K562 (cell line): Measurements from ENCODE around the gene SEPHS2. TPM values are rescaled to one million over a fixed set of nuclear protein-coding genes. Genes with fewer than 3 reads are reported as not detected.
A peak's percentile ranks its signal among the peaks of the same experiment; 100 is the strongest.

Source experiments
- CAMTA2 ChIP-seq: fragments of 250-450 bp; sonication (Bioruptor Pico); conservative IDR thresholded peaks from 2 replicates; pipeline ENCODE4 v1.5.1; 2022
- HIVEP1 ChIP-seq: fragments of 250-450 bp; sonication (Bioruptor Pico); IDR thresholded peaks from 2 replicates; pipeline ENCODE4 v1.4.0; 2020; ENCODE audit warnings: mild to moderate bottlenecking
- IFI16 ChIP-seq: fragments of 250-450 bp; sonication (Bioruptor Pico); IDR thresholded peaks from 2 replicates; pipeline ENCODE4 v2.1.2; 2022; ENCODE audit warnings: mild to moderate bottlenecking, inconsistent platforms
- JUN ChIP-seq, 2 experiments: sonication (generic) in 1 of 2; formaldehyde crosslinking in 1 of 2; IDR thresholded peaks; 2 replicates each; pipeline versions ENCODE4 v1.6.1 to v1.8.0; 2012 to 2022; ENCODE audit warnings: borderline replicate concordance in 2 of 2, mild to moderate bottlenecking in 2 of 2, improper control_type of control experiment in 1 of 2, low read depth in 1 of 2, low read length in 1 of 2, missing genetic modification reagents in 1 of 2
- KAT7 ChIP-seq: sonication (generic); formaldehyde crosslinking; IDR thresholded peaks from 2 replicates; pipeline ENCODE4 v1.8.0; 2022; ENCODE audit warnings: missing genetic modification reagents, mild to moderate bottlenecking, borderline replicate concordance
- RBM25 ChIP-seq: fragments of 200-400 bp; formaldehyde crosslinking; IDR thresholded peaks from 2 replicates; pipeline ENCODE4 v1.6.1; 2018; ENCODE audit warnings: low read length, low read depth, moderate library complexity; ENCODE audit not compliant: severe bottlenecking
- SP1 ChIP-seq: sonication (generic); formaldehyde crosslinking; IDR thresholded peaks from 2 replicates; pipeline ENCODE4 v1.8.1; 2022; ENCODE audit warnings: mild to moderate bottlenecking, missing genetic modification reagents
- SRSF3 ChIP-seq: fragments of 200-400 bp; formaldehyde crosslinking; IDR thresholded peaks from 2 replicates; pipeline ENCODE4 v1.6.1; 2016; ENCODE audit warnings: mild to moderate bottlenecking, low read length, moderate library complexity; ENCODE audit not compliant: insufficient read depth
- TARDBP ChIP-seq: fragments of 450-650 bp; IDR thresholded peaks from 2 replicates; pipeline ENCODE4 v1.6.1; 2016
- TCF7 ChIP-seq: sonication (generic); IDR thresholded peaks from 2 replicates; pipeline ENCODE4 v1.6.1; 2016; ENCODE audit warnings: antibody characterized with exemption, borderline replicate concordance
- THAP12 ChIP-seq: fragments of 250-450 bp; sonication (Bioruptor Pico); IDR thresholded peaks from 2 replicates; pipeline ENCODE4 v1.9.0; 2021; ENCODE audit warnings: mild to moderate bottlenecking, inconsistent platforms
- ZNF583 ChIP-seq: fragments of 250-450 bp; sonication (Bioruptor Pico); IDR thresholded peaks from 2 replicates; pipeline ENCODE4 v1.4.0; 2020
- ZNF740 ChIP-seq, 3 experiments: fragments of 200-800 bp in 1 of 3; sonication (Bioruptor generic) in 1 of 3; sonication (generic) in 1 of 3; formaldehyde crosslinking in 1 of 3; IDR thresholded peaks; 2 replicates each; pipeline versions ENCODE4 v1.6.1 to v1.8.0; 2016 to 2022; ENCODE audit warnings: mild to moderate bottlenecking in 2 of 3, missing compliant biosample characterization in 2 of 3, missing genetic modification characterization in 2 of 3, missing genetic modification reagents in 1 of 3
- polyA plus RNA-seq, 8 experiments: library from polyadenylated mRNA; depleted of rRNA in 4 of 8; stranded (reverse) in 5 of 8; unstranded in 3 of 8; fragments of >200 nt; fragmentation: Nextera tagmentation in 2 of 8; fragmentation: Illumina TruSeq in 1 of 8; extraction: Ambion mirVana in 2 of 8; extraction: Trizol in 1 of 8; gene quantifications; 2 replicates each; pipeline versions ENCODE4 v1.2.1 to v1.2.3, GENCODE V29; 2011 to 2014; ENCODE audit warnings: inconsistent platforms in 1 of 8, missing spikeins in 1 of 8
- total RNA-seq, 7 experiments: library from RNA; depleted of rRNA in 6 of 7; stranded (reverse); fragments of >200 nt in 6 of 7; fragmentation: Illumina TruSeq in 2 of 7; extraction: Trizol in 2 of 7; gene quantifications; 2 replicates each; pipeline versions ENCODE4 v1.2.1 to v1.2.3, GENCODE V29; 2011 to 2021; ENCODE audit warnings: low replicate concordance in 1 of 7
- TF ChIP-seq, protein P1 (sequence below): sonication (generic); formaldehyde crosslinking; IDR thresholded peaks from 2 replicates; pipeline ENCODE4 v1.8.1; 2023; ENCODE audit warnings: mild to moderate bottlenecking, missing genetic modification reagents
- TF ChIP-seq, protein P2 (sequence below): sonication (generic); formaldehyde crosslinking; IDR thresholded peaks from 2 replicates; pipeline ENCODE4 v1.8.1; 2023; ENCODE audit warnings: mild to moderate bottlenecking, missing genetic modification reagents

The SEPHS2 gene
- total and polyA plus RNA-seq, 9 of the 15 experiments (the other 6 are each of a cell fraction or from before 2014, with no cell fraction given) = 20.9 to 90.6 (median 43.4) TPM

DNA sequence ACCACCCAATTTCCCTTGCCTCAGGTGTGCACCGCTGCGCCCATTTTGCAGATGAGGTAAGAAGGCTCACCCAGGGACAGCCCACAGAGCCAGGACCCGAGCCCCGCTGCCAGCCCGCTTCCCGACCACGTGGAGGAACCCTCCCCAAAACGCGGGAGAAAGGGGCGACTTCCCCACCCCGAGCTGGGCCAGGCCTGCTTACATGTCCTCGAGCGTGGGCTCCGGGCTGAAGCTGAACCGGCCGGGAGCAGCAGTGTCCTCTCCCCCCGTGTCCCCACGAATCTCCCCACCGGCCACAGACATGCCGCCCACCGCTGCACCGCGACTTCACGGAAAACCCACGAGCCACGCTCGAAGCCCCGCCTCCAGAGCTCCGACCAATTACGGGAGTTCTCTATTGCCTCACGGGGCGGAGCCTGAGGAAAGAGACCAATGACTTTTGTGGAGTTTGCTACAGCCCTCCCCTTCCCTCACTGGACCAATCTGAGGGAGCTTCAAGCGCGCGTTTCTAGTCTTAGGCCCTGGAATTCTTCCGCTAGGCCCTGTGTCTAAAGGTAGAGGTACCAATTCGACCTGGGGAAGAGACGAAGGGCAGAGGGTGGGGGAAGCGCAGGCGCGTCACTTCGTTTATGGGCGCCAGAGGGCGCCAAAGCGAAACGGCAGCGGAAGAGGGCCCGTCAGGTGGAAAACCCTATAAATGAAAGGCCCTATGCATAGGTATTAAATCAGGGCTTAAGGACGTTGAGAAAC, 15.8 kb downstream of the SEPHS2 start, which contains the start of gene DCTPP1 (continued):
- TF ChIP-seq, protein P1, sequence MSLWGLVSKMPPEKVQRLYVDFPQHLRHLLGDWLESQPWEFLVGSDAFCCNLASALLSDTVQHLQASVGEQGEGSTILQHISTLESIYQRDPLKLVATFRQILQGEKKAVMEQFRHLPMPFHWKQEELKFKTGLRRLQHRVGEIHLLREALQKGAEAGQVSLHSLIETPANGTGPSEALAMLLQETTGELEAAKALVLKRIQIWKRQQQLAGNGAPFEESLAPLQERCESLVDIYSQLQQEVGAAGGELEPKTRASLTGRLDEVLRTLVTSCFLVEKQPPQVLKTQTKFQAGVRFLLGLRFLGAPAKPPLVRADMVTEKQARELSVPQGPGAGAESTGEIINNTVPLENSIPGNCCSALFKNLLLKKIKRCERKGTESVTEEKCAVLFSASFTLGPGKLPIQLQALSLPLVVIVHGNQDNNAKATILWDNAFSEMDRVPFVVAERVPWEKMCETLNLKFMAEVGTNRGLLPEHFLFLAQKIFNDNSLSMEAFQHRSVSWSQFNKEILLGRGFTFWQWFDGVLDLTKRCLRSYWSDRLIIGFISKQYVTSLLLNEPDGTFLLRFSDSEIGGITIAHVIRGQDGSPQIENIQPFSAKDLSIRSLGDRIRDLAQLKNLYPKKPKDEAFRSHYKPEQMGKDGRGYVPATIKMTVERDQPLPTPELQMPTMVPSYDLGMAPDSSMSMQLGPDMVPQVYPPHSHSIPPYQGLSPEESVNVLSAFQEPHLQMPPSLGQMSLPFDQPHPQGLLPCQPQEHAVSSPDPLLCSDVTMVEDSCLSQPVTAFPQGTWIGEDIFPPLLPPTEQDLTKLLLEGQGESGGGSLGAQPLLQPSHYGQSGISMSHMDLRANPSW = 0 out of 2 replicates have a peak, but pooled peaks have one; percentile 42
- TF ChIP-seq CAMTA2 (CRISPR knock-in tag) (no peak), ZNF740 (CRISPR knock-in tag; IDR thresholded peaks at IDR 0.05) (peak; percentile 82; the same call in 1 of the 2 replicates), ZNF740 (tag; IDR thresholded peaks at IDR 0.05) (no peak; a peak in 1 of 4 replicates), IFI16 (CRISPR knock-in tag) (no peak), TARDBP (no peak), SP1 (CRISPR knock-in tag) (peak; percentile 97), THAP12 (CRISPR knock-in tag) (no peak), ZNF583 (CRISPR knock-in tag) (0 out of 2 replicates have a peak, but pooled peaks have one; percentile 25), JUN (IDR thresholded peaks at IDR 0.05; ENCODE audit: borderline replicate concordance, low read depth, low read length) (peak; percentile 51; the same call in 1 of the 2 replicates), JUN (CRISPR knock-in tag; IDR thresholded peaks at IDR 0.05; ENCODE audit: borderline replicate concordance) (0 out of 2 replicates have a peak, but pooled peaks have one; percentile 35), KAT7 (CRISPR knock-in tag) (peak; percentile 53), HIVEP1 (CRISPR knock-in tag) (no peak), TCF7 (no peak), RBM25 (peak; percentile 4), SRSF3 (no peak)
- TF ChIP-seq, protein P2, sequence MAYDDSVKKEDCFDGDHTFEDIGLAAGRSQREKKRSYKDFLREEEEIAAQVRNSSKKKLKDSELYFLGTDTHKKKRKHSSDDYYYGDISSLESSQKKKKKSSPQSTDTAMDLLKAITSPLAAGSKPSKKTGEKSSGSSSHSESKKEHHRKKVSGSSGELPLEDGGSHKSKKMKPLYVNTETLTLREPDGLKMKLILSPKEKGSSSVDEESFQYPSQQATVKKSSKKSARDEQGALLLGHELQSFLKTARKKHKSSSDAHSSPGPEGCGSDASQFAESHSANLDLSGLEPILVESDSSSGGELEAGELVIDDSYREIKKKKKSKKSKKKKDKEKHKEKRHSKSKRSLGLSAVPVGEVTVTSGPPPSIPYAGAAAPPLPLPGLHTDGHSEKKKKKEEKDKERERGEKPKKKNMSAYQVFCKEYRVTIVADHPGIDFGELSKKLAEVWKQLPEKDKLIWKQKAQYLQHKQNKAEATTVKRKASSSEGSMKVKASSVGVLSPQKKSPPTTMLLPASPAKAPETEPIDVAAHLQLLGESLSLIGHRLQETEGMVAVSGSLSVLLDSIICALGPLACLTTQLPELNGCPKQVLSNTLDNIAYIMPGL (CRISPR knock-in tag) = peak; percentile 50; the same call in 1 of the 2 replicates
